ENCODE results near the gene IGF2.

DNA sequence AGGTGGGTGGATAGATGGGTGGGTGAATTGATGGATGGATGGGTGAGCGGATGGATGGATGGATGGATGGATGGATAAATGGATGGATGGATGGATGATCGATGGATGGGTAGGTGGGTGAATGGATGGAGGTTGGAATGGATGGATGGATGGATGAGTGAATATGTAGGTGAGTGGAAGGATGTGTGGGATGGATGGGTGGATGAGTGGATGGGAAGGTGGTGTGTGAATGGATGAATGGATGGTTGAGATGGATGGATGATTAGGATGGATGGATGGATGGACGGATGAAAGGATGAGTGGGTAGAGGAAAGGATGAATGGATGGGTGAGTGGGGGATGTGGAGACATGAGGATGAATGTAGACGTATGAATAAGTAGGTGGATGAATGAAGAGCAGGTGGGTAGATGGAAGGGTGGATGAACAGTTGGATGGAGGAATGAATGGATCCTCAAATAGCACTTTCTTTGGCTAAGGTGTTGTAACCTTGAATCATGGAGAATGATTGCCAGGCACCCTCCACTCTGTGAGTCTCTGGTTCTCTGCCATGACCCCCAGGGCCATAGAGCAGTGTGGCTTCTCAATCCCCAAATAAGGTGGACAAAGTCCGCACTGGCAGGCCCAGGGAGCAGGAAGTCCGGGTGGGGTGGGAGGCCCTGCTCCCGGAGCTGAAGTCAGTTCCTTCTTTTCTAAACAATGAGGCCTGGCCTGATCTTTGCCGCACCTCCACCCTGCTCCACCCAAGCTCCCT, 36.9 kb downstream of the IGF2 start:
- TF ChIP-seq, protein P1, sequence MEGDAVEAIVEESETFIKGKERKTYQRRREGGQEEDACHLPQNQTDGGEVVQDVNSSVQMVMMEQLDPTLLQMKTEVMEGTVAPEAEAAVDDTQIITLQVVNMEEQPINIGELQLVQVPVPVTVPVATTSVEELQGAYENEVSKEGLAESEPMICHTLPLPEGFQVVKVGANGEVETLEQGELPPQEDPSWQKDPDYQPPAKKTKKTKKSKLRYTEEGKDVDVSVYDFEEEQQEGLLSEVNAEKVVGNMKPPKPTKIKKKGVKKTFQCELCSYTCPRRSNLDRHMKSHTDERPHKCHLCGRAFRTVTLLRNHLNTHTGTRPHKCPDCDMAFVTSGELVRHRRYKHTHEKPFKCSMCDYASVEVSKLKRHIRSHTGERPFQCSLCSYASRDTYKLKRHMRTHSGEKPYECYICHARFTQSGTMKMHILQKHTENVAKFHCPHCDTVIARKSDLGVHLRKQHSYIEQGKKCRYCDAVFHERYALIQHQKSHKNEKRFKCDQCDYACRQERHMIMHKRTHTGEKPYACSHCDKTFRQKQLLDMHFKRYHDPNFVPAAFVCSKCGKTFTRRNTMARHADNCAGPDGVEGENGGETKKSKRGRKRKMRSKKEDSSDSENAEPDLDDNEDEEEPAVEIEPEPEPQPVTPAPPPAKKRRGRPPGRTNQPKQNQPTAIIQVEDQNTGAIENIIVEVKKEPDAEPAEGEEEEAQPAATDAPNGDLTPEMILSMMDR (IDR thresholded peaks at IDR 0.05) = no peak
- TF ChIP-seq ZFX (IDR thresholded peaks at IDR 0.05; ENCODE audit: borderline replicate concordance) = no peak

All from 22Rv1 (cell line).